SK-N-SH (cell line): Measurements from ENCODE around the gene TSPAN4.

Source experiments
- CHD2 ChIP-seq: fragments of 150-350 bp; IDR thresholded peaks from 2 replicates; pipeline ENCODE4 v1.6.1; 2018; ENCODE audit warnings: low read length; ENCODE audit not compliant: partially characterized antibody
- ELF1 ChIP-seq: IDR thresholded peaks from 2 replicates; pipeline ENCODE4 v1.4.0; 2012
- EP300 ChIP-seq, 2 experiments: IDR thresholded peaks; 2 replicates each; pipeline versions ENCODE4 v1.4.0 to v1.6.1; 2012; ENCODE audit warnings: borderline replicate concordance in 1 of 2, low read depth in 1 of 2, low read length in 1 of 2
- EZH2phosphoT487 ChIP-seq: fragments of 200-600 bp; sonication (generic); IDR thresholded peaks from 2 replicates; pipeline ENCODE4 v1.6.1; 2017; ENCODE audit warnings: low read depth, mixed run types, mild to moderate bottlenecking, antibody characterized with exemption, moderate library complexity, borderline replicate concordance
- JUND ChIP-seq: IDR thresholded peaks from 2 replicates; pipeline ENCODE4 v1.4.0; 2012
- POLR2AphosphoS5 ChIP-seq: IDR thresholded peaks from 2 replicates; pipeline ENCODE4 v1.6.1; 2012; ENCODE audit warnings: low read depth, low read length
- RAD21 ChIP-seq: IDR thresholded peaks from 2 replicates; pipeline ENCODE4 v1.6.1; 2012; ENCODE audit warnings: mild to moderate bottlenecking, low read length
- RFX5 ChIP-seq: IDR thresholded peaks from 2 replicates; pipeline ENCODE4 v1.6.1; 2012; ENCODE audit warnings: mild to moderate bottlenecking, improper control_type of control experiment, low read length
- TF ChIP-seq, protein P1 (sequence below): fragments of 200-600 bp; sonication (generic); IDR thresholded peaks from 2 replicates; pipeline ENCODE4 v1.6.1; 2017; ENCODE audit warnings: antibody characterized with exemption, mild to moderate bottlenecking, moderate library complexity
- TF ChIP-seq, protein P2 (sequence below): IDR thresholded peaks from 2 replicates; pipeline ENCODE4; 2012
- TF ChIP-seq, protein P3 (sequence below): IDR thresholded peaks from 2 replicates; pipeline ENCODE4 v1.6.1; 2012; ENCODE audit warnings: mild to moderate bottlenecking, low read depth, low read length, moderate library complexity

DNA sequence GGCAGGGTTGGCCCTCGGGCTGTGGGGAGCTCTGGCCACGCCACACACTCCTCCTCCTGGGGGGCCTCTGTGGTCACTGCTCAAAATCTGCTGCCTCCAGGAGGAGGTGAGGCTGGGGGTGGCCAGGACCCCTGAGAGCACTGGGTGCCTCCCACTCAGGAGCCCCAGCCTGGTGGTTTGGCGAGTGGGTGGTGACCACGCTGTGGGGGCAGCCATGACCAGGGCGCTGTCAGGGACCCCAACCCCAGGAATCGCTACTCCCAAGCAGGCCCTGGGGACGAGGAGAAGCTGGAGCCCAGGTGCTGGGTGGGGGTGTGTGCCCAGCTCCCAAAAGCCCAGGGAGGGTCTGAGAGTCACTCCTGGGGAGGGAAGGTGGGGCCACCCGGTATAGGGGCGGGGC is 30.1 kb downstream of the TSPAN4 start:
- no peak for TF ChIP-seq POLR2AphosphoS5
- no peak for TF ChIP-seq RFX5
- TF ChIP-seq, protein P1, sequence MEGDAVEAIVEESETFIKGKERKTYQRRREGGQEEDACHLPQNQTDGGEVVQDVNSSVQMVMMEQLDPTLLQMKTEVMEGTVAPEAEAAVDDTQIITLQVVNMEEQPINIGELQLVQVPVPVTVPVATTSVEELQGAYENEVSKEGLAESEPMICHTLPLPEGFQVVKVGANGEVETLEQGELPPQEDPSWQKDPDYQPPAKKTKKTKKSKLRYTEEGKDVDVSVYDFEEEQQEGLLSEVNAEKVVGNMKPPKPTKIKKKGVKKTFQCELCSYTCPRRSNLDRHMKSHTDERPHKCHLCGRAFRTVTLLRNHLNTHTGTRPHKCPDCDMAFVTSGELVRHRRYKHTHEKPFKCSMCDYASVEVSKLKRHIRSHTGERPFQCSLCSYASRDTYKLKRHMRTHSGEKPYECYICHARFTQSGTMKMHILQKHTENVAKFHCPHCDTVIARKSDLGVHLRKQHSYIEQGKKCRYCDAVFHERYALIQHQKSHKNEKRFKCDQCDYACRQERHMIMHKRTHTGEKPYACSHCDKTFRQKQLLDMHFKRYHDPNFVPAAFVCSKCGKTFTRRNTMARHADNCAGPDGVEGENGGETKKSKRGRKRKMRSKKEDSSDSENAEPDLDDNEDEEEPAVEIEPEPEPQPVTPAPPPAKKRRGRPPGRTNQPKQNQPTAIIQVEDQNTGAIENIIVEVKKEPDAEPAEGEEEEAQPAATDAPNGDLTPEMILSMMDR: no peak
- no peak for TF ChIP-seq ELF1
- TF ChIP-seq EZH2phosphoT487: no peak
- no peak for TF ChIP-seq EP300 (IDR thresholded peaks at IDR 0.05; ENCODE audit: borderline replicate concordance in 1 of 2, low read depth in 1 of 2, low read length in 1 of 2)
- no peak for TF ChIP-seq JUND
- TF ChIP-seq, protein P2, sequence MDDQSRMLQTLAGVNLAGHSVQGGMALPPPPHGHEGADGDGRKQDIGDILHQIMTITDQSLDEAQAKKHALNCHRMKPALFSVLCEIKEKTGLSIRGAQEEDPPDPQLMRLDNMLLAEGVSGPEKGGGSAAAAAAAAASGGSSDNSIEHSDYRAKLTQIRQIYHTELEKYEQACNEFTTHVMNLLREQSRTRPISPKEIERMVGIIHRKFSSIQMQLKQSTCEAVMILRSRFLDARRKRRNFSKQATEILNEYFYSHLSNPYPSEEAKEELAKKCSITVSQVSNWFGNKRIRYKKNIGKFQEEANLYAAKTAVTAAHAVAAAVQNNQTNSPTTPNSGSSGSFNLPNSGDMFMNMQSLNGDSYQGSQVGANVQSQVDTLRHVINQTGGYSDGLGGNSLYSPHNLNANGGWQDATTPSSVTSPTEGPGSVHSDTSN: no peak
- no peak for TF ChIP-seq RAD21
- no peak for TF ChIP-seq CHD2
- TF ChIP-seq, protein P3, sequence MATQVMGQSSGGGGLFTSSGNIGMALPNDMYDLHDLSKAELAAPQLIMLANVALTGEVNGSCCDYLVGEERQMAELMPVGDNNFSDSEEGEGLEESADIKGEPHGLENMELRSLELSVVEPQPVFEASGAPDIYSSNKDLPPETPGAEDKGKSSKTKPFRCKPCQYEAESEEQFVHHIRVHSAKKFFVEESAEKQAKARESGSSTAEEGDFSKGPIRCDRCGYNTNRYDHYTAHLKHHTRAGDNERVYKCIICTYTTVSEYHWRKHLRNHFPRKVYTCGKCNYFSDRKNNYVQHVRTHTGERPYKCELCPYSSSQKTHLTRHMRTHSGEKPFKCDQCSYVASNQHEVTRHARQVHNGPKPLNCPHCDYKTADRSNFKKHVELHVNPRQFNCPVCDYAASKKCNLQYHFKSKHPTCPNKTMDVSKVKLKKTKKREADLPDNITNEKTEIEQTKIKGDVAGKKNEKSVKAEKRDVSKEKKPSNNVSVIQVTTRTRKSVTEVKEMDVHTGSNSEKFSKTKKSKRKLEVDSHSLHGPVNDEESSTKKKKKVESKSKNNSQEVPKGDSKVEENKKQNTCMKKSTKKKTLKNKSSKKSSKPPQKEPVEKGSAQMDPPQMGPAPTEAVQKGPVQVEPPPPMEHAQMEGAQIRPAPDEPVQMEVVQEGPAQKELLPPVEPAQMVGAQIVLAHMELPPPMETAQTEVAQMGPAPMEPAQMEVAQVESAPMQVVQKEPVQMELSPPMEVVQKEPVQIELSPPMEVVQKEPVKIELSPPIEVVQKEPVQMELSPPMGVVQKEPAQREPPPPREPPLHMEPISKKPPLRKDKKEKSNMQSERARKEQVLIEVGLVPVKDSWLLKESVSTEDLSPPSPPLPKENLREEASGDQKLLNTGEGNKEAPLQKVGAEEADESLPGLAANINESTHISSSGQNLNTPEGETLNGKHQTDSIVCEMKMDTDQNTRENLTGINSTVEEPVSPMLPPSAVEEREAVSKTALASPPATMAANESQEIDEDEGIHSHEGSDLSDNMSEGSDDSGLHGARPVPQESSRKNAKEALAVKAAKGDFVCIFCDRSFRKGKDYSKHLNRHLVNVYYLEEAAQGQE: no peak
